Endodermal cell (in vitro differentiated cells): Measurements from ENCODE around the gene CNFN. TPM values are rescaled to one million over a fixed set of nuclear protein-coding genes. Genes with fewer than 3 reads are reported as not detected.

Experiments used
- DNase-seq: peaks from one replicate; pipeline ENCODE4 v3.0.0-alpha.2; 2017
- H3K27ac ChIP-seq: 2 replicates; pipeline ENCODE4 v1.5.1; 2013; ENCODE audit warnings: mild to moderate bottlenecking, low read depth, low read length, moderate library complexity
- H3K27me3 ChIP-seq: 2 replicates; pipeline ENCODE4 v1.6.1; 2013; ENCODE audit warnings: mild to moderate bottlenecking, low read length, moderate library complexity; ENCODE audit not compliant: insufficient read depth, control insufficient read depth, poor library complexity, severe bottlenecking
- H3K36me3 ChIP-seq: 2 replicates; pipeline ENCODE4 v1.7.0; 2013; ENCODE audit warnings: mild to moderate bottlenecking, low read length, moderate library complexity; ENCODE audit not compliant: control insufficient read depth, insufficient read depth
- H3K4me1 ChIP-seq: one replicate; pipeline ENCODE4 v1.7.0; 2013; ENCODE audit warnings: low read length; ENCODE audit not compliant: control insufficient read depth, insufficient read depth
- H3K4me3 ChIP-seq: 2 replicates; pipeline ENCODE4 v1.5.1; 2013; ENCODE audit warnings: mild to moderate bottlenecking, low read length, moderate library complexity
- H3K9ac ChIP-seq: 2 replicates; pipeline ENCODE4 v1.6.1; 2013; ENCODE audit warnings: mild to moderate bottlenecking, low read length, moderate library complexity; ENCODE audit not compliant: poor library complexity, severe bottlenecking; ENCODE audit errors: extremely low read depth
- H3K9me3 ChIP-seq: 2 replicates; pipeline ENCODE4 v1.6.1; 2013; ENCODE audit warnings: mild to moderate bottlenecking, low read length, moderate library complexity; ENCODE audit not compliant: control insufficient read depth
- H3K27ac Mint-ChIP-seq: 2 replicates; pipeline ENCODE4 v1.8.0; 2020; ENCODE audit warnings: mixed read lengths
- H3K27me3 Mint-ChIP-seq: 2 replicates; pipeline ENCODE4 v1.8.0; 2021; ENCODE audit warnings: mild to moderate bottlenecking, mixed read lengths; ENCODE audit not compliant: insufficient read depth
- H3K36me3 Mint-ChIP-seq: 2 replicates; pipeline ENCODE4 v1.8.0; 2020; ENCODE audit warnings: low read depth, mixed read lengths
- H3K4me1 Mint-ChIP-seq: 2 replicates; pipeline ENCODE4 v1.8.0; 2020; ENCODE audit warnings: mixed read lengths
- H3K4me3 Mint-ChIP-seq: 2 replicates; pipeline ENCODE4 v1.8.0; 2020; ENCODE audit warnings: mild to moderate bottlenecking, moderate library complexity, mixed read lengths
- H3K9me3 Mint-ChIP-seq: 2 replicates; pipeline ENCODE4 v1.8.0; 2020; ENCODE audit warnings: mild to moderate bottlenecking, mixed read lengths
- WGBS, 2 experiments: methylation state at CpG; one replicate each; pipeline versions ENCODE4 v1.1.5 to v1.1.7; 2013; ENCODE audit warnings: missing lambda C conversion rate in 2 of 2, mixed read lengths in 1 of 2; ENCODE audit not compliant: insufficient coverage in 1 of 2, insufficient read length in 1 of 2; 5-methylcytosine and 5-hydroxymethylcytosine counted together
- total RNA-seq, 2 donors: library from RNA; stranded (reverse); fragmentation: NEBNext Ultra II Directional in 1 of 2; extraction: Animal tissue kit (Norgen Biotek cat#: 25700) in 1 of 2; gene quantifications; 2 replicates in 1 of 2; 3 replicates in 1 of 2; pipeline ENCODE4 v1.2.1, GENCODE V29; 2021
- TF ChIP-seq, protein P1 (sequence below): fragments of 200-600 bp; sonication (generic); conservative IDR thresholded peaks from 2 replicates; pipeline ENCODE4 v1.5.0; 2021; ENCODE audit warnings: antibody characterized with exemption, mild to moderate bottlenecking

Gene CNFN
- total RNA-seq, 2 donors from 2014 or later, result 5.0 to 6.6 TPM

DNA sequence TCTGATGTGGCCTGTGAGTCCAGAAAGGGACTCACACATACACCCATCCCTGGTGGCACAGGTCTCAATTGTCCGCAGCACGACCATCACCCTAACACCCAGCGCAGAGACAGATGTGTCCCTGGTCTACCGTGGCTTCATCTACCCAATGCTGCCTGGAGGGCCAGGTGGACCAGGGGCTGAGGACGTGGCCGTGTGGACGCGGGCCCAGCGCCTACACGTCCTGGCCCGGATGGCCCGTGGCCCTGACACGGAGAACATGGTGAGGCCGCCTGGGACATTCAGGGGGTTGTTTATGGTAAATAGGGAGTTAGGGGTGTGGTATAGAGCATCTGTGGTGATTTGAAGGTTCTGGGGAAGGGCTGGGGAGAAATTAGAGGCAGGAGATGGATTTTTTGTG, 41.9 kb downstream of the CNFN start:
- no peak for DNase-seq
- Histone ChIP-seq H3K9me3 (no peaks in the 10 kb centered on the region), H3K4me3 (no peak overlapping the region), H3K27ac (no peak overlapping the region), H3K27me3 (no peaks in the 10 kb centered on the region), H3K4me1 (no peaks in the 10 kb centered on the region), H3K36me3 (peaks cover 20% of the 10 kb centered on the region), H3K9ac (no peak overlapping the region)
- 86 to 94% methylated on average over 10 to 14 of the region's 14 CpGs for WGBS, 2 experiments
- Mint-ChIP-seq H3K36me3 (peaks cover 39% of the 10 kb centered on the region), H3K27ac (peak overlapping the region; percentile 31), H3K4me3 (no peak overlapping the region), H3K27me3 (no peaks in the 10 kb centered on the region), H3K9me3 (no peaks in the 10 kb centered on the region), H3K4me1 (no peaks in the 10 kb centered on the region)
- TF ChIP-seq, protein P1, sequence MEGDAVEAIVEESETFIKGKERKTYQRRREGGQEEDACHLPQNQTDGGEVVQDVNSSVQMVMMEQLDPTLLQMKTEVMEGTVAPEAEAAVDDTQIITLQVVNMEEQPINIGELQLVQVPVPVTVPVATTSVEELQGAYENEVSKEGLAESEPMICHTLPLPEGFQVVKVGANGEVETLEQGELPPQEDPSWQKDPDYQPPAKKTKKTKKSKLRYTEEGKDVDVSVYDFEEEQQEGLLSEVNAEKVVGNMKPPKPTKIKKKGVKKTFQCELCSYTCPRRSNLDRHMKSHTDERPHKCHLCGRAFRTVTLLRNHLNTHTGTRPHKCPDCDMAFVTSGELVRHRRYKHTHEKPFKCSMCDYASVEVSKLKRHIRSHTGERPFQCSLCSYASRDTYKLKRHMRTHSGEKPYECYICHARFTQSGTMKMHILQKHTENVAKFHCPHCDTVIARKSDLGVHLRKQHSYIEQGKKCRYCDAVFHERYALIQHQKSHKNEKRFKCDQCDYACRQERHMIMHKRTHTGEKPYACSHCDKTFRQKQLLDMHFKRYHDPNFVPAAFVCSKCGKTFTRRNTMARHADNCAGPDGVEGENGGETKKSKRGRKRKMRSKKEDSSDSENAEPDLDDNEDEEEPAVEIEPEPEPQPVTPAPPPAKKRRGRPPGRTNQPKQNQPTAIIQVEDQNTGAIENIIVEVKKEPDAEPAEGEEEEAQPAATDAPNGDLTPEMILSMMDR, result no peak

DNA sequence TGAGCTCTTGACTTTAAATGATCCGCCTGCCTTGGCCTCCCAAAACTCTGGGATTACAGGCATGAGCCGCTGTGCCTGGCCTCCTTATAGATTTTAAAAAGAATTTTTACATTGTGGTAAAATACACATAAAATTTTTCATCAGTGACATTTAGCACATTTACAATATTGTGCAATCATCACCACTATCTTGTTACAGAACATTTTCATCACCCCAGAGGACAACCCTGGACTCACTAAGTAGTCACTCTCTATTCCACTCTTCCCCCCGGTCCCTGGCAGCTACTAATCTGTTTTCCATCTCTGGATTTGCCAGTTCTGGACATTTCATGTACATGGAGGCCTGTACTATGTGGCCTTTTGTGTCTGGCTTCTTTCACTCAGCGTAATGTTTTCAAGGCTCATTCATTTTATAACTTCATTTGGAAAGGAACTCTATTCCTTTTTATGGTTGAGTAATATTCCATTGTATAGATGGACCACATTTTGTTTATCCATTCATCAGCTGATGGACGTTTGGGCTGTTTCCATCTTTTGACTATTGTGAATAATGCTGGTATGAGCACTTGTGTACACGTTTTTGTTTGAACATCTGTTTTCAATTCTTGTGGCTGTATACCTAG, 44.8 kb downstream of the CNFN start:
- TF ChIP-seq, protein P1, result no peak
- H3K27me3 Mint-ChIP-seq, result no peaks in the 10 kb centered on the region
- H3K9ac ChIP-seq, result no peak overlapping the region
- H3K4me3 ChIP-seq, result no peak overlapping the region
- no peak for DNase-seq
- H3K36me3 Mint-ChIP-seq, result peaks cover 47% of the 10 kb centered on the region
- H3K27ac Mint-ChIP-seq, result no peak overlapping the region
- peaks cover 27% of the 10 kb centered on the region for H3K36me3 ChIP-seq
- H3K27me3 ChIP-seq, result no peaks in the 10 kb centered on the region
- no peak overlapping the region for H3K27ac ChIP-seq
- WGBS, 2 experiments, result 89 to 90% methylated on average over 3 to 6 of the region's 6 CpGs
- no peak overlapping the region for H3K4me3 Mint-ChIP-seq
- no peaks in the 10 kb centered on the region for H3K4me1 Mint-ChIP-seq
- H3K9me3 Mint-ChIP-seq, result no peaks in the 10 kb centered on the region
- no peaks in the 10 kb centered on the region for H3K4me1 ChIP-seq
- no peaks in the 10 kb centered on the region for H3K9me3 ChIP-seq

DNA sequence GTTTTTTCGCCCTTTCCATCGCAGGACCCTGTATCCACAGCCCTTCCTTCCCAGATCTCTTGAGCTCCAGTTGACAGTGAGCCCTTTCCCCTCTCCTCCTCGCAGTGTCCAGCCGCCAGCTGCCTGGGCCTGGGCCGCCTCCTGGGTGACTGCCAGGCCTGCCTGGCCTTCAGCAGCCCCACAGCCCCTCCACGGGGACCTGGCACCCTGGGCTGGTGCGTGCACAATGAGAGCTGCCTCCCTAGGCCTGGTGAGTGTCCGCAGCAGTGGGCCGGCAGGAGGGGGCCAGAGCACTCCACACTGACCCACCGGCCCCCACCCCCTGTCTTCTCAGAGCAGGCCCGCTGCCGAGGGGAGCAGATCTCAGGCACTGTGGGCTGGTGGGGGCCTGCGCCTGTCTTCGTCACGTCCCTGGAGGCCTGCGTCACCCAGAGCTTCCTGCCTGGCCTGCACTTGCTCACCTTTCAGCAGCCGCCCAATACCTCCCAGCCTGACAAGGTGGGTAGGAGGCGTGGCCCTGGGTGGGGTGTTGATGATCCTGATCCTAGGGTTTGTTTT, 45.7 kb downstream of the CNFN start:
- Histone ChIP-seq H3K9ac (no peak overlapping the region), H3K27me3 (no peaks in the 10 kb centered on the region), H3K27ac (no peak overlapping the region), H3K9me3 (no peaks in the 10 kb centered on the region), H3K4me1 (no peaks in the 10 kb centered on the region), H3K4me3 (no peak overlapping the region), H3K36me3 (peaks cover 27% of the 10 kb centered on the region)
- Mint-ChIP-seq H3K4me1 (no peaks in the 10 kb centered on the region), H3K27me3 (no peaks in the 10 kb centered on the region), H3K4me3 (no peak overlapping the region), H3K27ac (no peak overlapping the region), H3K36me3 (peaks cover 45% of the 10 kb centered on the region), H3K9me3 (no peaks in the 10 kb centered on the region)
- TF ChIP-seq, protein P1, result no peak
- DNase-seq, result no peak
- WGBS, 2 experiments, result 93 to 97% methylated on average over 6 to 18 of the region's 18 CpGs
